ENCODE measurements around the gene FAM168A. TPM values are rescaled to one million over a fixed set of nuclear protein-coding genes. Genes with fewer than 3 reads are reported as not detected.

The FAM168A gene
- total RNA-seq, 3 donors from 2014 or later (not counting 1 experiment from before 2014, with no cell fraction given) = 27.4 to 39.8 (median 30.4) TPM

DNA sequence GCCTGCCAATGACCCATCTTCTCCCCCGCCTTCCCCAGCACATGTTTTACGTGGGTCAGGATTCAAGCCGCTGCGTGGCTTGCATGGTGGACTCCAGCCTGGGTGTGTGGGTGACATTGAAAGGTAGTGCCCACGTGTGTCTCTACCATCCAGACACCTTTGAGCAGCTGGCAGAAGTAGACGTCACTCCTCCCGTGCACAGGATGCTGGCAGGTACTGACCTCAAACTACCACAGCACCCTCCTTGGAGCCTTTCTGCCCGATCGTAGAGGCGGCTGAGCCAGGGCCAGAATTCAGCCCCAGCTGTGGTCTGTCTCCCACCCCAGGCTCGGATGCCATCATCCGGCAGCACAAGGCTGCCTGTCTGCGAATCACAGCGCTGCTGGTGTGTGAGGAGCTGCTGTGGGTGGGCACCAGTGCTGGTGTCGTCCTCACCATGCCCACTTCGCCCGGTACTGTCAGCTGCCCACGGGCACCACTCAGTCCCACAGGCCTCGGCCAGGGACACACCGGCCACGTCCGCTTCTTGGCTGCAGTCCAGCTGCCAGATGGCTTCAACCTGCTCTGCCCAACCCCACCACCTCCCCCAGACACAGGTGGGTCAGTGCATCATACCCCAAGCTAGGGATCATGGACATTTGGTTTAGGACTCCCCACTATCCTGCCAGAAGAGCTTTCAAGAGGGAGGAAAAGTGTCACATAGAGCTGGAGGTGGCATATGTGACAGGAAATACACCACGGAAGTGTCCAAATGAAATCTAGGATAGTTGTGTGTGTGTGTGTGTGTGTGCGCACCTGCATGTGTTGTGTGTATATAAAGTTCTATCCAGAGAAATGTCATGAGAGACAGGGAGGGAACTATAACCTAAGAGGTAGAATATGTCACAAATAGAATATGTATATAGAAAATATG, 232.3 kb downstream of the FAM168A start:
- H3K36me3 ChIP-seq (ENCODE audit: control insufficient read depth, insufficient read depth, low read length) = no peaks in the 10 kb centered on the region
- H3K27ac Mint-ChIP-seq = peak overlapping the region; percentile 85 to 93
- WGBS (ENCODE audit: insufficient coverage) = 89% methylated on average over 24 of the region's 24 CpGs
- H3K27me3 ChIP-seq (ENCODE audit: control insufficient read depth, insufficient read depth, low read length) = no peaks in the 10 kb centered on the region
- no peaks in the 10 kb centered on the region for H3K36me3 Mint-ChIP-seq
- ATAC-seq (peak in 2 of 3 donors; percentile 11 to 32), DNase-seq (no peak)
- intact Hi-C loops (cut with micrococcal nuclease) = no loop called here
- no peaks in the 10 kb centered on the region for H3K27me3 Mint-ChIP-seq (ENCODE audit: low read depth in 2 of 2)
- H3K4me3 ChIP-seq (ENCODE audit: low read length) = no peak overlapping the region
- no peak for TF ChIP-seq CTCF (IDR thresholded peaks at IDR 0.05)
- peaks cover 29% of the 10 kb centered on the region for H3K4me1 ChIP-seq (ENCODE audit: control insufficient read depth, insufficient read depth, low read length)
- peaks cover 16% of the 10 kb centered on the region in 2 donors for H3K4me1 Mint-ChIP-seq
- no peaks in the 10 kb centered on the region for H3K9me3 ChIP-seq (ENCODE audit: control insufficient read depth, insufficient read depth, low read length)
- H3K9me3 Mint-ChIP-seq = no peaks in the 10 kb centered on the region
- H3K27ac ChIP-seq (ENCODE audit: low read length) = peak overlapping the region; percentile 86
- H3K4me3 Mint-ChIP-seq = peak overlapping the region; percentile 72

DNA sequence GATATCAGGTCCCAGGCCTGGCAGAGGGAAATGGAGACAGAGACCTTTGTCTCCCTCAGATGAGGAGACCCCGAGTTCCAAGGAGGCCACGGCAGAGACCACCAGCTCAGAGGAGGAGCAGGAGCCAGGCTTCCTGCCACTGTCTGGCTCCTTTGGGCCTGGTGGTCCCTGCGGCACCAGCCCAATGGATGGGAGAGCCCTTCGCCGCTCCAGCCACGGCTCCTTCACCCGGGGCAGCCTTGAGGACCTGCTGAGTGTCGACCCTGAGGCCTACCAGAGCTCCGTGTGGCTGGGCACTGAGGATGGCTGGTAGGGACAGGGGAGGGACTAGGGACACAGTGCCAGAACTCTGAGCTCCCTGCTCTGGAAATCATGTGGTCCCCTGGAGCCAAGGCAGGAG, 234.8 kb downstream of the FAM168A start:
- DNase-seq = no peak
- intact Hi-C loops (cut with micrococcal nuclease) = no loop called here
- no peak overlapping the region for H3K27ac ChIP-seq (ENCODE audit: low read length)
- H3K4me1 ChIP-seq (ENCODE audit: control insufficient read depth, insufficient read depth, low read length) = peaks cover 29% of the 10 kb centered on the region
- H3K9me3 ChIP-seq (ENCODE audit: control insufficient read depth, insufficient read depth, low read length) = no peaks in the 10 kb centered on the region
- no peaks in the 10 kb centered on the region for H3K36me3 ChIP-seq (ENCODE audit: control insufficient read depth, insufficient read depth, low read length)
- no peak overlapping the region for H3K4me3 ChIP-seq (ENCODE audit: low read length)
- H3K27ac Mint-ChIP-seq = peak overlapping the region in 1 of 2 donors; percentile 59
- WGBS (ENCODE audit: insufficient coverage) = 94% methylated on average over 9 of the region's 9 CpGs
- H3K4me1 Mint-ChIP-seq = peaks cover 16% of the 10 kb centered on the region in 2 donors
- no peak overlapping the region for H3K4me3 Mint-ChIP-seq
- no peaks in the 10 kb centered on the region for H3K27me3 Mint-ChIP-seq (ENCODE audit: low read depth in 2 of 2)
- ATAC-seq = no peak
- no peak for TF ChIP-seq CTCF (IDR thresholded peaks at IDR 0.05)
- H3K27me3 ChIP-seq (ENCODE audit: control insufficient read depth, insufficient read depth, low read length) = no peaks in the 10 kb centered on the region
- H3K36me3 Mint-ChIP-seq = no peaks in the 10 kb centered on the region
- no peaks in the 10 kb centered on the region for H3K9me3 Mint-ChIP-seq

DNA sequence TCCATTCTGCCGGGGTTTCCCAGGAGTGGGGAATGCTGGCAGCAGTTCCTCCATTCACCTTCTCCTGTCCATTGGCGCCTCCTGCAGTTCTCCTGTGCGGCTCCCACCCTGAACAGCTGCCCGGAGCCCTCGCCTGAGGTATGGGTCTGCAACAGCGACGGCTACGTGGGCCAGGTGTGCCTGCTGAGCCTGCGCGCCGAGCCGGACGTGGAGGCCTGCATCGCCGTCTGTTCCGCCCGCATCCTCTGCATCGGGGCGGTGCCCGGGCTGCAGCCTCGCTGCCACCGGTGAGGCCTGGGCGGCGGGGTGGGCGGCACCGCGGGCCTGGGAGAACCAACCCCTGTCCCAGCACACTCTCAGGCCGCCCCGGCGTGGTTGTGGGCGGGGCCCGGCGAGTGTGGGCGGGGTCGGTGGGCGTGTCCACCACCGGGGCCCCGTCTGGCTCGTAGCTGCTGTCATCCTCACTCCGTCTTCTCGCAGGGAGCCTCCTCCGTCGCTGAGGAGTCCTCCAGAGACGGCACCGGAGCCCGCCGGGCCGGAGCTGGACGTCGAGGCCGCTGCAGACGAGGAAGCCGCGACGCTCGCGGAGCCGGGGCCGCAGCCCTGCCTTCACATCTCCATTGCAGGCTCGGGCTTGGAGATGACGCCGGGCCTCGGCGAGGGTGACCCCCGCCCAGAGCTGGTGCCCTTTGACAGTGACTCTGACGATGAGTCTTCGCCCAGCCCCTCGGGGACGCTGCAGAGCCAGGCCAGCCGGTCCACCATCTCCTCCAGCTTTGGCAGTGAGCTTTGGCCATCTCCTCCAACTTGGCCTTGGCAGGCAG, 235.7 kb downstream of the FAM168A start:
- 93% methylated on average over 70 of the region's 70 CpGs for WGBS (ENCODE audit: insufficient coverage)
- intact Hi-C loops (cut with micrococcal nuclease) = no loop called here
- H3K4me1 ChIP-seq (ENCODE audit: control insufficient read depth, insufficient read depth, low read length) = peaks cover 20% of the 10 kb centered on the region
- Mint-ChIP-seq H3K27ac (peak overlapping the region in 1 of 2 donors; percentile 59), H3K4me3 (no peak overlapping the region), H3K27me3 (ENCODE audit: low read depth in 2 of 2) (no peaks in the 10 kb centered on the region), H3K4me1 (peaks cover 16% of the 10 kb centered on the region in 2 donors), H3K36me3 (no peaks in the 10 kb centered on the region), H3K9me3 (no peaks in the 10 kb centered on the region)
- H3K4me3 ChIP-seq (ENCODE audit: low read length) = no peak overlapping the region
- DNase-seq (no peak), ATAC-seq (no peak)
- no peak overlapping the region for H3K27ac ChIP-seq (ENCODE audit: low read length)
- H3K27me3 ChIP-seq (ENCODE audit: control insufficient read depth, insufficient read depth, low read length) = no peaks in the 10 kb centered on the region
- H3K36me3 ChIP-seq (ENCODE audit: control insufficient read depth, insufficient read depth, low read length) = no peaks in the 10 kb centered on the region
- TF ChIP-seq CTCF (IDR thresholded peaks at IDR 0.05) = no peak
- no peaks in the 10 kb centered on the region for H3K9me3 ChIP-seq (ENCODE audit: control insufficient read depth, insufficient read depth, low read length)

Measured in natural killer cell (primary cell).